HL-60 (cell line): ENCODE results near the gene HOXD4.
A peak's percentile ranks its signal among the peaks of the same experiment; 100 is the strongest.

ENCODE experiments used
- DNase-seq, 2 experiments: peaks; one replicate each; pipeline ENCODE4 v3.0.0-alpha.2; 2010 to 2020; ENCODE audit warnings: low read depth in 1 of 2, low spot score in 1 of 2
- H3K27ac ChIP-seq: fragments of 250-450 bp; sonication (Bioruptor Pico); replicated peaks from 2 replicates; pipeline ENCODE4 v1.5.1; 2020; ENCODE audit warnings: mild to moderate bottlenecking, moderate library complexity
- H3K27me3 ChIP-seq: fragments of 250-450 bp; sonication (Bioruptor Pico); 2 replicates; pipeline ENCODE4 v1.5.1; 2021; ENCODE audit warnings: mild to moderate bottlenecking, moderate library complexity; ENCODE audit not compliant: insufficient read depth, poor library complexity, severe bottlenecking
- H3K4me3 ChIP-seq: replicated peaks from 2 replicates; pipeline ENCODE4 v1.5.1; 2011; ENCODE audit warnings: mild to moderate bottlenecking, control low read depth, low read length; ENCODE audit not compliant: insufficient read depth
- GABPA ChIP-seq: IDR thresholded peaks from 2 replicates; pipeline ENCODE4 v1.6.1; 2012; ENCODE audit warnings: low read depth
- POLR2AphosphoS5 ChIP-seq: IDR thresholded peaks from 2 replicates; pipeline ENCODE4 v1.6.1; 2012; ENCODE audit warnings: low read depth
- SPI1 ChIP-seq: IDR thresholded peaks from 2 replicates; pipeline ENCODE4 v1.6.1; 2012; ENCODE audit warnings: low read depth, mild to moderate bottlenecking, borderline replicate concordance
- TF ChIP-seq, protein P1 (sequence below): IDR thresholded peaks from one replicate; pipeline ENCODE4 v1.5.1; 2011; ENCODE audit warnings: low read length, control low read depth, inconsistent platforms; ENCODE audit not compliant: insufficient read depth
- TF ChIP-seq, protein P2 (sequence below): IDR thresholded peaks from 2 replicates; pipeline ENCODE4 v1.6.1; 2012; ENCODE audit warnings: low read depth; ENCODE audit not compliant: insufficient replicate concordance

Gene HOXD4

DNA sequence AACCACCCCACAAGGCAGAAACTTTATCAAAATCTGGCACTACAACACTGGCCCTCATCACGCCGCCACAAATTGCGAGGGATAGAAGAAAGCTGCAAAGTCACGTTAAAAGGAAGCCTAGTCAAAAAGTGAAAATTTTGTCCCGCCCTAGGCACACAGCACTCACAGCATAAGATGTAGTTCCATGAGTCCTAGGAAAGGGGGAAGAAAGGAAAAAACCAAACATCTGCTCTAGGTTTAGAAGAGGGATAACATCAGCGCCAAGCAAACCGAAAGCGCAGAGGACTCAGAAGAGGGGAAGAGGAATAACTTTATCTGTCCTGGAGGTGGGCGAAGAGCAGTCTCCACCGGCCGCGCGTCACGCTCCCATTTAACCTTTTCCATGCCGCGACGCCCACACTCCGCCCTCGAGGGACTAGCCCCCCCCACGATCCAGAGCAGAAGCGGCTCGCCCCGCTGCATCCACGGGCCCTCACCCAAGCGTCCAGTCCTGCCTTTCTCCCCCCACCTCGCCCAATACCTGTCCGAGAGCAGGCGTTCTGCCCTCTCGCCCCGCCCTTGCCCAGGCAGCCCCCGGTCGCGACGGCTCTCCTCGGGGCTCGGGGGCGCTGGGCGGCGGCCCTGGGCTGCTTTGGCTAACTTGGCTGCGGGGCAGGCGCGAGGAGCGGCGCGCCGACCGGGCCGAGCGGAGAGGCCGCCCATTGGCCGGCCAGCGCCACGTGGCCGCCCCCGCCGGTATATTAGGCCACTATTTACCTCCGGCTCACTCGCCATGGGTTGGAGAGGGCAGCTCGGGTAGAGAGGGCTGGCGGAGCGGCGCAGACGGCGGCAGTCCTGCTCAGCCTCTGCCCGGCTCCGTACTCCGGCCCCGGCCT lies 36.8 kb downstream of the HOXD4 start, which contains the start of gene HOXD1:
Gene HOXD1, plus strand, starts transcription at position 770 of the 875 bp plus-strand sequence. CDS start 134 bp downstream, outside the sequence.
- DNase-seq = no peak
- Histone ChIP-seq H3K27ac (no peak within 1 kb of the TSS), H3K4me3 (0 out of 2 replicates have a peak within 1 kb of the TSS, but pooled peaks have one; percentile 9), H3K27me3 (peaks cover 62% of the 10 kb centered on the region)
- no peak for TF ChIP-seq GABPA
- TF ChIP-seq, protein P1, sequence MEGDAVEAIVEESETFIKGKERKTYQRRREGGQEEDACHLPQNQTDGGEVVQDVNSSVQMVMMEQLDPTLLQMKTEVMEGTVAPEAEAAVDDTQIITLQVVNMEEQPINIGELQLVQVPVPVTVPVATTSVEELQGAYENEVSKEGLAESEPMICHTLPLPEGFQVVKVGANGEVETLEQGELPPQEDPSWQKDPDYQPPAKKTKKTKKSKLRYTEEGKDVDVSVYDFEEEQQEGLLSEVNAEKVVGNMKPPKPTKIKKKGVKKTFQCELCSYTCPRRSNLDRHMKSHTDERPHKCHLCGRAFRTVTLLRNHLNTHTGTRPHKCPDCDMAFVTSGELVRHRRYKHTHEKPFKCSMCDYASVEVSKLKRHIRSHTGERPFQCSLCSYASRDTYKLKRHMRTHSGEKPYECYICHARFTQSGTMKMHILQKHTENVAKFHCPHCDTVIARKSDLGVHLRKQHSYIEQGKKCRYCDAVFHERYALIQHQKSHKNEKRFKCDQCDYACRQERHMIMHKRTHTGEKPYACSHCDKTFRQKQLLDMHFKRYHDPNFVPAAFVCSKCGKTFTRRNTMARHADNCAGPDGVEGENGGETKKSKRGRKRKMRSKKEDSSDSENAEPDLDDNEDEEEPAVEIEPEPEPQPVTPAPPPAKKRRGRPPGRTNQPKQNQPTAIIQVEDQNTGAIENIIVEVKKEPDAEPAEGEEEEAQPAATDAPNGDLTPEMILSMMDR = no peak
- no peak for TF ChIP-seq SPI1
- TF ChIP-seq, protein P2, sequence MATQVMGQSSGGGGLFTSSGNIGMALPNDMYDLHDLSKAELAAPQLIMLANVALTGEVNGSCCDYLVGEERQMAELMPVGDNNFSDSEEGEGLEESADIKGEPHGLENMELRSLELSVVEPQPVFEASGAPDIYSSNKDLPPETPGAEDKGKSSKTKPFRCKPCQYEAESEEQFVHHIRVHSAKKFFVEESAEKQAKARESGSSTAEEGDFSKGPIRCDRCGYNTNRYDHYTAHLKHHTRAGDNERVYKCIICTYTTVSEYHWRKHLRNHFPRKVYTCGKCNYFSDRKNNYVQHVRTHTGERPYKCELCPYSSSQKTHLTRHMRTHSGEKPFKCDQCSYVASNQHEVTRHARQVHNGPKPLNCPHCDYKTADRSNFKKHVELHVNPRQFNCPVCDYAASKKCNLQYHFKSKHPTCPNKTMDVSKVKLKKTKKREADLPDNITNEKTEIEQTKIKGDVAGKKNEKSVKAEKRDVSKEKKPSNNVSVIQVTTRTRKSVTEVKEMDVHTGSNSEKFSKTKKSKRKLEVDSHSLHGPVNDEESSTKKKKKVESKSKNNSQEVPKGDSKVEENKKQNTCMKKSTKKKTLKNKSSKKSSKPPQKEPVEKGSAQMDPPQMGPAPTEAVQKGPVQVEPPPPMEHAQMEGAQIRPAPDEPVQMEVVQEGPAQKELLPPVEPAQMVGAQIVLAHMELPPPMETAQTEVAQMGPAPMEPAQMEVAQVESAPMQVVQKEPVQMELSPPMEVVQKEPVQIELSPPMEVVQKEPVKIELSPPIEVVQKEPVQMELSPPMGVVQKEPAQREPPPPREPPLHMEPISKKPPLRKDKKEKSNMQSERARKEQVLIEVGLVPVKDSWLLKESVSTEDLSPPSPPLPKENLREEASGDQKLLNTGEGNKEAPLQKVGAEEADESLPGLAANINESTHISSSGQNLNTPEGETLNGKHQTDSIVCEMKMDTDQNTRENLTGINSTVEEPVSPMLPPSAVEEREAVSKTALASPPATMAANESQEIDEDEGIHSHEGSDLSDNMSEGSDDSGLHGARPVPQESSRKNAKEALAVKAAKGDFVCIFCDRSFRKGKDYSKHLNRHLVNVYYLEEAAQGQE = no peak
- no peak for TF ChIP-seq POLR2AphosphoS5

DNA sequence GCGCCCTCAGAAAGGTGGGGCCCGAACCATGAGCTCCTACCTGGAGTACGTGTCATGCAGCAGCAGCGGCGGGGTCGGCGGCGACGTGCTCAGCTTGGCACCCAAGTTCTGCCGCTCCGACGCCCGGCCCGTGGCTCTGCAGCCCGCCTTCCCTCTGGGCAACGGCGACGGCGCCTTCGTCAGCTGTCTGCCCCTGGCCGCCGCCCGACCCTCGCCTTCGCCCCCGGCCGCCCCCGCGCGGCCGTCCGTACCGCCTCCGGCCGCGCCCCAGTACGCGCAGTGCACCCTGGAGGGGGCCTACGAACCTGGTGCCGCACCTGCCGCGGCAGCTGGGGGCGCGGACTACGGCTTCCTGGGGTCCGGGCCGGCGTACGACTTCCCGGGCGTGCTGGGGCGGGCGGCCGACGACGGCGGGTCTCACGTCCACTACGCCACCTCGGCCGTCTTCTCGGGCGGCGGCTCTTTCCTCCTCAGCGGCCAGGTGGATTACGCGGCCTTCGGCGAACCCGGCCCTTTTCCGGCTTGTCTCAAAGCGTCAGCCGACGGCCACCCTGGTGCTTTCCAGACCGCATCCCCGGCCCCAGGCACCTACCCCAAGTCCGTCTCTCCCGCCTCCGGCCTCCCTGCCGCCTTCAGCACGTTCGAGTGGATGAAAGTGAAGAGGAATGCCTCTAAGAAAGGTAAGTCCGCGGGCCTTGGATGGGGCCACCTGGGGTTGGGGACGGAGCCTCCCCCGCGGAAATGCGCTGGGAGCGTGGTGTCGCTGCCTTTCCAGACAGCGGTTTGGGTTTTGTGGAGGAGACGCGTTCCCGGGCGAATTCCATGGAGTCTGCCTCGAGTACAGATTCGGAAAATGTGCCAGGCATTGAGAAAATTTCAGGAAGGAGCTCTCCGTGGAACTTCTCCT lies 37.7 kb downstream of the HOXD4 start:
- no peak for DNase-seq
- TF ChIP-seq GABPA (no peak), SPI1 (no peak), POLR2AphosphoS5 (no peak)
- TF ChIP-seq, protein P1 = no peak
- TF ChIP-seq, protein P2 = no peak
- H3K27ac ChIP-seq = no peak overlapping the region
- no peak overlapping the region for H3K4me3 ChIP-seq
- peaks cover 62% of the 10 kb centered on the region for H3K27me3 ChIP-seq

DNA sequence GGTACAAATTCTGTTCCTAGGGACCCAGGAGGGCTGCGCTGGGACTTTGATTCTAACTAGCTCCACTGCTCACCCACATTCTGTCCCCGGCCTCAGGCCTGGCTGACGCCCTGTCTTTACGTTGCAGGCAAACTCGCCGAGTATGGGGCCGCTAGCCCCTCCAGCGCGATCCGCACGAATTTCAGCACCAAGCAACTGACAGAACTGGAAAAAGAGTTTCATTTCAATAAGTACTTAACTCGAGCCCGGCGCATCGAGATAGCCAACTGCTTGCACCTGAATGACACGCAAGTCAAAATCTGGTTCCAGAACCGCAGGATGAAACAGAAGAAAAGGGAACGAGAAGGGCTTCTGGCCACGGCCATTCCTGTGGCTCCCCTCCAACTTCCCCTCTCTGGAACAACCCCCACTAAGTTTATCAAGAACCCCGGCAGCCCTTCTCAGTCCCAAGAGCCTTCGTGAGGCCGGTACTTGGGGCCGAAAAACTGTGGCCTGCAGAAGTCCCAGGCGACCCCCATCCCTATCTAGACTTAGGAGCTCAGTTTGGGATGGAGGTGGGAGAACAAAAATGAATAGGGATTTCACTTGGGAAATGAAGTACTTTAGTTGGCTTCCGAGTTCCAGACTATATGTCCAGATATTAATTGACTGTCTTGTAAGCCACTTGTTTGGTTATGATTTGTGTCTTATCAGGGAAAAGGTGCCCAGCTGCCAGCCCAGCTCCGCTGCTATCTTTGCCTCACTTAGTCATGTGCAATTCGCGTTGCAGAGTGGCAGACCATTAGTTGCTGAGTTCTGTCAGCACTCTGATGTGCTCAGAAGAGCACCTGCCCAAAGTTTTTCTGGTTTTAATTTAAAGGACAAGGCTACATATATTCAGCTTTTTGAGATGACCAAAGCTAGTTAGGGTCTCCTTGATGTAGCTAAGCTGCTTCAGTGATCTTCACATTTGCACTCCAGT lies 38.6 kb downstream of the HOXD4 start:
- Histone ChIP-seq H3K27me3 (peaks cover 58% of the 10 kb centered on the region), H3K27ac (no peak overlapping the region), H3K4me3 (no peak overlapping the region)
- TF ChIP-seq, protein P1 = no peak
- TF ChIP-seq, protein P2 = no peak
- no peak for TF ChIP-seq POLR2AphosphoS5
- TF ChIP-seq GABPA = no peak
- no peak for TF ChIP-seq SPI1
- DNase-seq = peak in 1 of 2 experiments; percentile 20
